Occipital lobe (tissue), 2 donors: ENCODE measurements around the gene FETUB. TPM values are rescaled to one million over a fixed set of nuclear protein-coding genes. Genes with fewer than 3 reads are reported as not detected.

Experiments
- small RNA-seq: library from RNA; depleted of rRNA; stranded (forward); fragments of <200 nt; gene quantifications from one replicate; pipeline ENCODE3, GENCODE V24; 2014
- total RNA-seq: library from RNA; depleted of rRNA; stranded (reverse); fragments of >200 nt; gene quantifications from one replicate; pipeline ENCODE4 v1.2.3, GENCODE V29; 2014

Gene FETUB
- total RNA-seq, 1 donor from 2014 or later: not detected

Small RNAs within 50 kb of the gene (small RNA-seq; reads per million reads assigned to genes)
- not detected for gene RF00017

Other genes with a start within 250 kb of the FETUB start
- 1.6 TPM for gene CRYGS, start 96.0 kb upstream of the FETUB start, total RNA-seq
- gene TBCCD1, start 73.1 kb upstream of the FETUB start, total RNA-seq: 37.1 TPM
- 34.9 TPM for gene DNAJB11, start 69.7 kb upstream of the FETUB start, total RNA-seq
- gene AHSG, start 27.3 kb upstream of the FETUB start, total RNA-seq: 0.47 TPM
- gene HRG, start 25.6 kb downstream of the FETUB start, total RNA-seq: not detected
- not detected for gene KNG1, start 77.0 kb downstream of the FETUB start, total RNA-seq
- gene EIF4A2, start 143.2 kb downstream of the FETUB start, total RNA-seq: 1,423 TPM
- gene RFC4, start 166.1 kb downstream of the FETUB start, total RNA-seq: 29.8 TPM
- gene ADIPOQ, start 202.3 kb downstream of the FETUB start, total RNA-seq: not detected